Hematopoietic multipotent progenitor cell treated with erythropoietin and hydrocortisone succinate and interleukin-3 and kit ligand, for 8 days (in vitro differentiated cells): ENCODE data around the gene ZDHHC9.
A peak's percentile ranks its signal among the peaks of the same experiment; 100 is the strongest.

Experiments used
- DNase-seq: peaks from one replicate; pipeline ENCODE4 v3.0.0-alpha.2; 2015

The ZDHHC9 gene

GRCh38 chrX:129760155-129760554, 83.5 kb downstream of the ZDHHC9 start:
- peak; percentile 17 for DNase-seq

- DNase-seq = peak; percentile 25
Observed at GRCh38 chrX:129759576-129760061, 84.1 kb downstream of the ZDHHC9 start.

GRCh38 chrX:129755779-129756650, 87.7 kb downstream of the ZDHHC9 start:
- no peak for DNase-seq

- DNase-seq = no peak
Observed at GRCh38 chrX:129754056-129755024, 89.3 kb downstream of the ZDHHC9 start.
